Stimulated activated CD8-positive, alpha-beta memory T cell treated with anti-CD3 and anti-CD28 coated beads, Interleukin-15, amount 100 ng/mL, for 1 hour (primary cell): ENCODE results near the gene DYNC2LI1.

ENCODE experiments used
- DNase-seq: peaks from one replicate; pipeline ENCODE4 v3.0.0-alpha.2; 2020; ENCODE audit warnings: low read depth

Gene DYNC2LI1

GRCh38 chr2:43763091-43763490 is 10.7 kb upstream of the DYNC2LI1 start:
- DNase-seq, result no peak

DNA sequence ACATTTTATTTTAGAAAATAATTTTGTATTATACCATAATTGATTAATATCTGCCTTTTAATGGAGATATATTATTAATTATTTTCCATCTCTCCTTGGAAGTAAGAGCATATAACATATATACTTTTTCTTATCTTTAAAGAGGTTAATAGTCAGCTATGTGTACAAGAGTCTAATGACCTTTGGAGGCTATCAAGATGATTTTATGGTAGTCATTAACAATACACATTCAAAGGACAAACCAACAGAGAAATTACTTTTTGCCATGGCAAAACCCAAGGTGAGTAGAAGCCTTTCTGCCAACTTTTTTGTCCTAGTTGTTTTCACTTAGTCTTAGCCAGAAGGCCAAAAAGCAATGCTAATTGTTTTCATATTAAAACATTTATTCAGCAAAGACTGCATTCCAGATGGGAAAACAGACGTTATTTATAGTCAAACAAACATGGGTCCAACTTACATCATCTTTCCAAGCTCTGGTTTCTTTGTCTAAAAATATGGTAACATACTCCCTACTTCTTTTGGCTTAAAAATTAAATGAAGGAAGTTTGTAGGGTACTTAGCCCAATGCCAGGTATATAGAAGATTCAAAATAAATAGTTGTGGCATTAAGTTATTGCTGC is 9.6 kb upstream of the DYNC2LI1 start:
- no peak for DNase-seq

DNA sequence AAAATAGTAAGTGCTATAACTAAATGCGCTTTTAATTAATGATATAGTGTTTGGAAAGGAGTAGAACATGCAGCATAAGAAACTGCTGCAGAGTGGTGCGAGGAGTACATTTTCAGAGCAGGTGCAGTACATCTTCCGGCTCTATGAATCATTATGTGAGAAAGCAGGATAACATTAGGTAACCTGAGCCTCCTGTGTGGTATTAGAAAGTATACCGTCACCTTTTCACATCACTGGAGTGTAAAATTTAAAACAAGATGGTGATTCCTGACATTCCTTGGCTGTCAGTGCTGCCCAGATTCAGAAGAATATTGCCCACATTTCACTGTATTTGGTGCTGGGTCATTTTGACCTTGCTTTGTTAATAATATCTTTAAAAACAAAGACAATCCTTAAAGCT is 7.8 kb upstream of the DYNC2LI1 start:
- DNase-seq, result no peak

DNA sequence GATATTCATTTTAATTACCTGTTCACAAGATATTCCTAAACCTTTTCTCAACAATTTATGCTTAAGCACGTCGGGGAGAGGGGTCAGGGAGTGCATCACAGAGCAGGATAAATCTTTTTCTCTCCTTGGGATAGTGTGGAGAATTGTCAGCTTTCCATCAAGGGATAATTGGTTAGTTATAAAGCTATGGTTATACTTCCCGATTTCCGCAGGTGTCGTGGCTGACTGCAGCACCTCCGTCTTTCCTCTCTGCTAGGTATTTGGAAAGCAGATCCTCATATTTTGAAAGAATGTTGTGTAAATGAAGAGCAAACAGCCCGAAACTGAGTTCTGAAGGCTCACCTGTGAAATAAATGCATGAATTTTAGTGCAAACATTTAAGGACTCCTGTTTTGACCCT is 778 bp downstream of the DYNC2LI1 start:
- no peak for DNase-seq

- DNase-seq, result no peak
Measured at GRCh38 chr2:43776324-43776723, 2.5 kb downstream of the DYNC2LI1 start.

DNA sequence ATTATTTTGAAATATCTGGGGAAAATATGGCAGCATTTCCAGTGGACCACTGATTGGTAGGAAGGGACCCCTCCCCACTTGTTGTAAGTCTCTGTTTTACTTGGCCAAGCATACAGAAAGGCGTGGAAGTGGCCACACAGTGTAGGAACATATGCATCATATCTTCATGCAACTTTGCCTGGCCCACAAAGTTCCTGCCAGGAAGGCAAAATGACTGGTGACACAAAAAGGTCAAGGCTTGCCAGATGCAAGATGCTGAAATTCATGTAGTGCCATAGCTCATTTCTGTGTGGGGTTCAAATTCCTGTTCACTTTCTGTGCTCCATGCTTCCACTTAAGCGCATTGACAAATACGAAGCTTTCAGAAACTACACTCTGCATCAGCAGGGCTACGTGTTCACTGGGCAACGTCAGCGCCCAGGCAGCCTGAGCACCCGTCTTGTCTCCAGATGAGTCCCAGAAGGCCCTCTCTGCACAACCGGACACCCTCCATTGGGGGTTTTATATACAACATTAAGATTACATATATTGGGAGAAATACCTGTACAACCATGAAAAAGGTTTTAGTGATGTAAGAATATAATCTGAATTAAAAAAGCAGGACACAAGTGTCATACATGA is 3.6 kb downstream of the DYNC2LI1 start:
- DNase-seq, result no peak

DNA sequence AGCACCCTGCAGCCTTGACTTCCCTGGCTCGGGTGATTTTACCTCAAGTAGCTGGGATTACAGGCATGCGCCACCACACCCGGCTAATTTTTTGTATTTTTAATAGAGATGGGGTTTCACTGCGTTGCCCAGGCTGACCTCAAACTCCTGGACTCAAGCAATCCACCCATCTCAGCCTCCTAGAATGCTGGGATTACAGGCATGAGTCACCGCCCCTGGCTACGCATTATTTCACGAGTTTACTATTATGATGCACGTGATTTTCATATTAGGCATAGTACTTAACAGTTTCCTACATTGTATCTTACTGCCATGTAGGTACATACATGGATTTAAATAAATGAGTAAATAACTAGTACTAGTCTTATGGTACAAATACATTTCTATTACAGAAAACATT is 4.4 kb downstream of the DYNC2LI1 start:
- no peak for DNase-seq

- no peak for DNase-seq
Measured at GRCh38 chr2:43787895-43788294, 14.1 kb downstream of the DYNC2LI1 start.

GRCh38 chr2:43788646-43789045 is 14.8 kb downstream of the DYNC2LI1 start:
- DNase-seq, result no peak

- no peak for DNase-seq
Measured at GRCh38 chr2:43790147-43790546, 16.3 kb downstream of the DYNC2LI1 start.

GRCh38 chr2:43791035-43791765 is 17.4 kb downstream of the DYNC2LI1 start:
- no peak for DNase-seq

GRCh38 chr2:43792653-43793052 is 18.8 kb downstream of the DYNC2LI1 start:
- DNase-seq, result no peak

DNA sequence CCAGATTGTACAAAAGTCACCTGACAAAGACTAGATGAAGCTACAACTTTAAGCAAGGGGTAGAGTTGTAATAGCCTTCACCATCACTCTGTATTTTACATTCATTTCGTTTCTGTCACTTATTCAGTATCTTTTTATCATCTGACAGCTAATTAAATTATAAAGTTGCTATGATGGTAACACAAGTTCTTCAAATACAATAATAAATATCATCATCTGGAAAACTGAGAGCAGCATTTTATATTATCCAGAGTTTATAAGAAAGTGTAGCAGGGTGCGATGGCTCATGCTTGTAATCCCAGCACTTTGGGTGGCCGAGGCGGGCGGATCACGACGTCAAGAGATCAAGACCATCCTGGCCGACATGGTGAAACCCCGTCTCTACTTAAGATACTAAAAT is 21.1 kb downstream of the DYNC2LI1 start:
- no peak for DNase-seq

GRCh38 chr2:43796206-43796605 is 22.4 kb downstream of the DYNC2LI1 start:
- DNase-seq, result no peak

GRCh38 chr2:43798300-43798699 is 24.5 kb downstream of the DYNC2LI1 start:
- DNase-seq, result no peak

GRCh38 chr2:43800894-43801293 is 27.1 kb downstream of the DYNC2LI1 start:
- no peak for DNase-seq

- no peak for DNase-seq
Measured at GRCh38 chr2:43802135-43802534, 28.3 kb downstream of the DYNC2LI1 start.

- no peak for DNase-seq
Measured at GRCh38 chr2:43803113-43803512, 29.3 kb downstream of the DYNC2LI1 start.

DNA sequence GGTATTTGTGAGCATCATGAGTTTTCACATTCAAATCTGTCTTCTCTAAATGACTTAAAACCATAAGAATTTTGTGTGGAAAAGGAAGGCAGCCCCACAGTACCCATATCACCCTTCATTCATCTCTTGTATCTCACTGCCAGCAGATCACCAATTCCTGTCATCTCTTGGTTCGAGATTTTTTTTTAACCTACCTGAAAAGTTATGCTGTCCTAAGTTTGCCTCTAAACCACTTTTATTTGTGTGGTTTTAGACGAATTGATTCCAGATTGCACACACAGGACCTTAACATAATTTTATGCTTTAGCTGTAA is 32.8 kb downstream of the DYNC2LI1 start:
- DNase-seq, result no peak

DNA sequence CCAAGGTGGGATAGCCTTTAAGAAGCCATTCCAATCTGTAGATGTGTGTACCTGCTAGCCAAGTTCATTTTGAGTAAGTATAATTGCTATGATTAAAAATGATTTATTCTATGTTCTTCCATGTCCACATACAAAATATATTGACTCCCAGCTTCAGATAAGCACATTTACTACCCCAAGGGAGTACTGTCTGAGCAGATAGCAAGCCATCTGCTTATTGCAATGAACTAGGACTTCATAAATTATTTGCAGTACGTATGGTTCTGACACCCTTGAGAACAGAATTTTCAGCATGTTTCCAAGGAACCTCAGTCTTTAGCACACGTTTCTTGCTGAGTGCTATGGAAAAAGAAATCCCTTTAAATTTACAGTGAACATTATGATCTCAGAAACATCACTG is 36.6 kb downstream of the DYNC2LI1 start:
- DNase-seq, result no peak

DNA sequence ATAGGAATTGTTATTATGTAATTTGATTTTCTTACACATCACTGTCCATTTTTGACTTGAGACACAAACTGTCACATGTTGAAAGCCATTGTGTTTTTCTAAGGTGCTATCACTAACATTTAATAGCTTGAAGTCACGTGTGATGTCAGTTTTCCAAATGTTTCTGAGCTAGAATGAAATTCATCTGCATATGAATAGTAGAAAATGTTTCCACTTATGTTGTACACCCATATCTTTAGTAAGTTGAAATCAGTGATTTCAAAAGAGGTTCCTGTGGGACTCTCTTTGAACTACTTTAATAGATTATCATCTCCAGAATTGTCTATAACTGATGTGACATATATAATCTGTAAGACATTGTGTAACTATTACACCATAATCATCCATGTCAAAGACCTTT is 37.0 kb downstream of the DYNC2LI1 start:
- no peak for DNase-seq

GRCh38 chr2:43812006-43812405 is 38.2 kb downstream of the DYNC2LI1 start:
- DNase-seq, result no peak

DNA sequence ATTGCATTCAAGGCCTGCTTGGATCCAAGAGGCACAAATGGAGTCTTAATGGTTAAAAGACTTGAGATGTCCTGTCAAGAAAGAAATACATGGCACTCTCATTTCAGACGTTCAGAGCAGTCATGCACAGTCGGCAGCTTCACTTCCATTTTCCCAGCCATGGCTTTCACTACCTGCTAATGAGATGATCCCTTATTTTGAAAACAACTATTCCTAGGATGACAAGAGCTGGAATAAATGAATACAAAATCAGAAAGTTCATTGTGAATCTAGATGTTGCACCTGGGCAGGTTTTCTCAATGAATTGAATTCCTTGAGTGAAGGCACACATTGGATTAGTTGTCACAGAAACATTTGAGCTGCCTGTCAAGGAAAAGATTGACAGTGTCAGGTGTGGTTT is 39.1 kb downstream of the DYNC2LI1 start:
- no peak for DNase-seq

- DNase-seq, result no peak
Measured at GRCh38 chr2:43814711-43815110, 40.9 kb downstream of the DYNC2LI1 start.
